Panc1 (cell line): ENCODE data around the gene SERPINA12. TPM values are rescaled to one million over a fixed set of nuclear protein-coding genes. Genes with fewer than 3 reads are reported as not detected.

Source experiments
- ATAC-seq: fragments of 200-7000 bp; cut with Tn5 transposase; 2 replicates; pipeline ENCODE4 v1.9.1; 2020; ENCODE audit warnings: mild to moderate bottlenecking, moderate library complexity
- BruUV-seq: library from RNA; stranded (reverse); fragments of 400-500 nt; replicated peaks from 2 replicates; lab custom pipeline; 2021; lab: Mats Ljungman, UMichigan
- CTCF ChIA-PET: fragments of 300-600 bp; sonication (Branson Sonifier 250); formaldehyde crosslinking; loops from one replicate; lab custom pipeline; 2022; ENCODE audit warnings: antibody characterized with exemption; lab: Charles Lee
- POLR2A ChIA-PET: fragments of 300-600 bp; sonication (Branson Sonifier 250); formaldehyde crosslinking; loops from one replicate; lab custom pipeline; 2022; ENCODE audit warnings: antibody characterized with exemption; lab: Charles Lee
- DNase-seq: peaks from one replicate; pipeline ENCODE4 v3.0.0-alpha.2; 2010; ENCODE audit warnings: low read depth, low spot score
- H3K27ac ChIP-seq: 2 replicates; pipeline ENCODE4 v1.5.1; 2011; ENCODE audit warnings: mild to moderate bottlenecking, low read length, inconsistent platforms
- H3K27me3 ChIP-seq: fragments of 200-500 bp; sonication (Bioruptor generic); 2 replicates; pipeline ENCODE4 v1.6.0; 2014; ENCODE audit warnings: low read length, inconsistent platforms; ENCODE audit not compliant: control insufficient read depth, insufficient read depth
- H3K36me3 ChIP-seq: fragments of 200-500 bp; sonication (Bioruptor generic); 2 replicates; pipeline ENCODE4 v1.5.1; 2014; ENCODE audit warnings: inconsistent platforms, mild to moderate bottlenecking, low read length, moderate library complexity; ENCODE audit not compliant: control insufficient read depth, insufficient read depth
- H3K4me1 ChIP-seq: 2 replicates; pipeline ENCODE4 v1.5.1; 2011; ENCODE audit warnings: inconsistent platforms, mild to moderate bottlenecking, low read length, moderate library complexity; ENCODE audit not compliant: control insufficient read depth, insufficient read depth
- H3K4me3 ChIP-seq, 2 experiments: 2 replicates each; pipeline ENCODE4 v1.5.1; 2011 to 2012; ENCODE audit warnings: low read depth in 2 of 2, low read length in 2 of 2, mild to moderate bottlenecking in 2 of 2, inconsistent platforms in 1 of 2, moderate library complexity in 1 of 2
- H3K9me3 ChIP-seq: fragments of 200-500 bp; sonication (Bioruptor generic); 2 replicates; pipeline ENCODE4 v1.5.1; 2014; ENCODE audit warnings: low read depth, mild to moderate bottlenecking, inconsistent platforms, low read length, moderate library complexity; ENCODE audit not compliant: control insufficient read depth, insufficient read depth
- POLR2AphosphoS5 ChIP-seq: IDR thresholded peaks from 2 replicates; pipeline ENCODE4 v1.6.1; 2012; ENCODE audit warnings: mild to moderate bottlenecking, low read depth, low read length, moderate library complexity
- REST ChIP-seq, 2 experiments: IDR thresholded peaks; 2 replicates each; pipeline ENCODE4 v1.6.1; 2011 to 2012; ENCODE audit warnings: low read depth in 2 of 2, control low read depth in 1 of 2, low read length in 1 of 2, mild to moderate bottlenecking in 1 of 2, moderate library complexity in 1 of 2; ENCODE audit not compliant: insufficient read depth in 1 of 2
- SIN3A ChIP-seq: IDR thresholded peaks from 2 replicates; pipeline ENCODE4 v1.6.1; 2012; ENCODE audit warnings: low read depth, mild to moderate bottlenecking, low read length, moderate library complexity, borderline replicate concordance; ENCODE audit not compliant: insufficient read depth
- TCF7L2 ChIP-seq: IDR thresholded peaks from 2 replicates; pipeline ENCODE4 v1.6.1; 2011; ENCODE audit warnings: mild to moderate bottlenecking, low read depth, low read length, inconsistent platforms
- in situ Hi-C: cut with HindIII; loops from 2 replicates; pipeline ENCODE4 v1.10.0; 2016; ENCODE audit warnings: low sequenced_read_pairs, low pct_unique_long_range_greater_than_20kb
- intact Hi-C: fragments of 100-400 bp; cut with micrococcal nuclease; formaldehyde crosslinking; loops from one replicate; pipeline ENCODE4 v1.10.0; 2022; ENCODE audit not compliant: unreplicated experiment
- total RNA-seq: library from RNA; stranded (reverse); gene quantifications from one replicate; pipeline ENCODE4 v1.2.1, GENCODE V29; 2021; ENCODE audit not compliant: unreplicated experiment
- TF ChIP-seq, protein P1 (sequence below): fragments of 450-650 bp; IDR thresholded peaks from 2 replicates; pipeline ENCODE4 v1.5.1; 2017; ENCODE audit warnings: mild to moderate bottlenecking

The SERPINA12 gene
- total RNA-seq, 1 experiment from 2014 or later: not detected

DNA sequence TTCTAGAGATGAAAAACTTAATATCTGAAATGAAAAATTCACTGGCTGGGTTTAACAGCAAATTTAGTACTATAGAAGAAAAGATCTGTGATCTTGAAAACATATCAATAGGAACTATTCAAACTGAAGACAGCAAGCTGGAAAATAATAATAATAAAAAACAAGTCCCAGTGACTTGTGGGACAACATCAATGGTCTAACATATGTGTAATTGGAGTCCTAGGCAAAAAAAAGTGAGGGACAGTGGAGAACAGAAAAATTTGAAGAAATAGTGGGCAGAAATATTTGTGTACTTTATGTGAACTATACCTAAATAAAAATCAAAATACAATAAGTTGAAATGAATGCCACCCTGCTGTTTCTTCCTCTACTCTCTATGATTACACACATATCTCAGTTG lies 30.8 kb downstream of the SERPINA12 start:
- no TSS peak for BruUV-seq
- ATAC-seq (no peak), DNase-seq (no peak)
- TF ChIP-seq POLR2AphosphoS5 (no peak), TCF7L2 (no peak)
- no peaks in the 10 kb centered on the region for H3K4me1 ChIP-seq
- no peaks in the 10 kb centered on the region for H3K36me3 ChIP-seq
- H3K27ac ChIP-seq: no peak overlapping the region
- in situ Hi-C loops: no loop called here
- H3K4me3 ChIP-seq: no peak overlapping the region
- ChIA-PET POLR2A (no interaction called here), CTCF (no interaction called here)
- no peaks in the 10 kb centered on the region for H3K27me3 ChIP-seq
- intact Hi-C loops: no loop called here
- H3K9me3 ChIP-seq: peaks cover 3% of the 10 kb centered on the region; the same call in 1 of the 2 replicates

- no peaks in the 10 kb centered on the region for H3K27me3 ChIP-seq
- H3K4me3 ChIP-seq: no peak within 1 kb of the TSS
- H3K9me3 ChIP-seq: peaks cover 3% of the 10 kb centered on the region; the same call in 1 of the 2 replicates
- TF ChIP-seq TCF7L2 (no peak), POLR2AphosphoS5 (no peak), REST (IDR thresholded peaks at IDR 0.05; ENCODE audit: insufficient read depth in 1 of 2, low read depth in 2 of 2, low read length in 1 of 2) (no peak), SIN3A (no peak)
- TF ChIP-seq, protein P1, sequence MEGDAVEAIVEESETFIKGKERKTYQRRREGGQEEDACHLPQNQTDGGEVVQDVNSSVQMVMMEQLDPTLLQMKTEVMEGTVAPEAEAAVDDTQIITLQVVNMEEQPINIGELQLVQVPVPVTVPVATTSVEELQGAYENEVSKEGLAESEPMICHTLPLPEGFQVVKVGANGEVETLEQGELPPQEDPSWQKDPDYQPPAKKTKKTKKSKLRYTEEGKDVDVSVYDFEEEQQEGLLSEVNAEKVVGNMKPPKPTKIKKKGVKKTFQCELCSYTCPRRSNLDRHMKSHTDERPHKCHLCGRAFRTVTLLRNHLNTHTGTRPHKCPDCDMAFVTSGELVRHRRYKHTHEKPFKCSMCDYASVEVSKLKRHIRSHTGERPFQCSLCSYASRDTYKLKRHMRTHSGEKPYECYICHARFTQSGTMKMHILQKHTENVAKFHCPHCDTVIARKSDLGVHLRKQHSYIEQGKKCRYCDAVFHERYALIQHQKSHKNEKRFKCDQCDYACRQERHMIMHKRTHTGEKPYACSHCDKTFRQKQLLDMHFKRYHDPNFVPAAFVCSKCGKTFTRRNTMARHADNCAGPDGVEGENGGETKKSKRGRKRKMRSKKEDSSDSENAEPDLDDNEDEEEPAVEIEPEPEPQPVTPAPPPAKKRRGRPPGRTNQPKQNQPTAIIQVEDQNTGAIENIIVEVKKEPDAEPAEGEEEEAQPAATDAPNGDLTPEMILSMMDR: no peak
- CTCF ChIA-PET: interaction anchor here (0.6 kb wide), 1 partner anchor 65 kb away, joined by 3 read pairs; no protein-coding TSS in a partner anchor
- no peaks in the 10 kb centered on the region for H3K4me1 ChIP-seq
- POLR2A ChIA-PET: no interaction called here
- no TSS peak for BruUV-seq
- intact Hi-C loops: no loop called here
- ATAC-seq (no peak), DNase-seq (no peak)
- H3K36me3 ChIP-seq: no peaks in the 10 kb centered on the region
- in situ Hi-C loops: no loop called here
- no peak within 1 kb of the TSS for H3K27ac ChIP-seq
These were observed 33.2 kb downstream of the SERPINA12 start, which contains the start of gene SERPINA9 for GRCh38 chr14:94476023-94476422. Gene SERPINA9 (minus strand): TSS chr14:94476197. CDS start chr14:94469840, 6,357 bp downstream.

- intact Hi-C loops: no loop called here
- DNase-seq (no peak), ATAC-seq (no peak)
- Histone ChIP-seq H3K36me3 (no peaks in the 10 kb centered on the region), H3K27me3 (no peaks in the 10 kb centered on the region), H3K4me3 (no peak overlapping the region), H3K4me1 (no peaks in the 10 kb centered on the region), H3K9me3 (peaks cover 3% of the 10 kb centered on the region; the same call in 1 of the 2 replicates), H3K27ac (no peak overlapping the region)
- in situ Hi-C loops: no loop called here
- CTCF ChIA-PET: no interaction called here
- POLR2A ChIA-PET: no interaction called here
- no peak for TF ChIP-seq SIN3A
- no peak for TF ChIP-seq TCF7L2
- no peak for TF ChIP-seq REST (IDR thresholded peaks at IDR 0.05; ENCODE audit: insufficient read depth in 1 of 2, low read depth in 2 of 2, low read length in 1 of 2)
- BruUV-seq: no TSS peak
These were observed 34.7 kb downstream of the SERPINA12 start for GRCh38 chr14:94474581-94475031.
